Measurements from ENCODE around the gene VTI1A.
"Not testable (repeated sequence)": the region's sequence is repeated elsewhere in the genome, so short reads cannot be mapped to it uniquely, and the experiment has no call there.

VTI1A gene

GRCh38 chr10:112835944-112836451 lies 389.0 kb downstream of the VTI1A start:
- no peak for DNase-seq (ENCODE audit: low read depth)

GRCh38 chr10:112838784-112839481 lies 391.9 kb downstream of the VTI1A start:
- no peak for DNase-seq (ENCODE audit: low read depth)

- no peak for DNase-seq (ENCODE audit: low read depth)
These were observed 393.1 kb downstream of the VTI1A start for GRCh38 chr10:112839928-112840654.

- DNase-seq (ENCODE audit: low read depth) = no peak
These were observed 394.5 kb downstream of the VTI1A start for GRCh38 chr10:112841549-112841948.

GRCh38 chr10:112842832-112843360 lies 395.9 kb downstream of the VTI1A start:
- DNase-seq (ENCODE audit: low read depth) = no peak

GRCh38 chr10:112843623-112844022 lies 396.6 kb downstream of the VTI1A start:
- DNase-seq (ENCODE audit: low read depth) = no peak

- no peak for DNase-seq (ENCODE audit: low read depth)
These were observed 397.9 kb downstream of the VTI1A start for GRCh38 chr10:112844681-112845544.

GRCh38 chr10:112847778-112848177 lies 400.8 kb downstream of the VTI1A start:
- DNase-seq (ENCODE audit: low read depth) = no peak

- DNase-seq (ENCODE audit: low read depth) = no peak
These were observed 401.2 kb downstream of the VTI1A start for GRCh38 chr10:112848228-112848627.

GRCh38 chr10:112848868-112849430 lies 401.9 kb downstream of the VTI1A start:
- no peak for DNase-seq (ENCODE audit: low read depth)

- DNase-seq (ENCODE audit: low read depth) = no peak
These were observed 402.5 kb downstream of the VTI1A start for GRCh38 chr10:112849546-112849945.

GRCh38 chr10:112851181-112851580 lies 404.2 kb downstream of the VTI1A start:
- DNase-seq (ENCODE audit: low read depth) = no peak

GRCh38 chr10:112851588-112852211 lies 404.7 kb downstream of the VTI1A start:
- DNase-seq (ENCODE audit: low read depth) = no peak

- DNase-seq (ENCODE audit: low read depth) = no peak
These were observed 405.3 kb downstream of the VTI1A start for GRCh38 chr10:112852306-112852705.

- DNase-seq (ENCODE audit: low read depth) = no peak
These were observed 408.1 kb downstream of the VTI1A start for GRCh38 chr10:112855134-112855533.

GRCh38 chr10:112857493-112857892 lies 410.5 kb downstream of the VTI1A start:
- no peak for DNase-seq (ENCODE audit: low read depth)

- no peak for DNase-seq (ENCODE audit: low read depth)
These were observed 412.1 kb downstream of the VTI1A start for GRCh38 chr10:112858986-112859651.

- no peak for DNase-seq (ENCODE audit: low read depth)
These were observed 412.8 kb downstream of the VTI1A start for GRCh38 chr10:112859793-112860192.

GRCh38 chr10:112863461-112863860 lies 416.4 kb downstream of the VTI1A start:
- DNase-seq (ENCODE audit: low read depth) = not testable (repeated sequence)
